GM12878 (cell line): Measurements from ENCODE around the gene MAFB. TPM values are rescaled to one million over a fixed set of nuclear protein-coding genes. Genes with fewer than 3 reads are reported as not detected.

Experiments used
- ATAC-seq: fragments of 200-7000 bp; cut with Tn5 transposase; 3 replicates; pipeline ENCODE4 v1.9.1; 2020; ENCODE audit warnings: mild to moderate bottlenecking, moderate library complexity
- BruUV-seq: library from RNA; stranded (reverse); fragments of 400-500 nt; replicated peaks from 2 replicates; lab custom pipeline; 2021; lab: Mats Ljungman, UMichigan
- CTCF ChIA-PET: fragments of 300-600 bp; sonication (Branson Sonifier 250); formaldehyde crosslinking; extraction: SDS; loops from one replicate; lab custom pipeline; 2021; ENCODE audit warnings: inconsistent platforms; lab: Yijun Ruan, JAX
- POLR2A ChIA-PET: fragments of 350-600 bp; formaldehyde crosslinking; extraction: SDS; loops from one replicate; lab custom pipeline; 2021; ENCODE audit warnings: inconsistent platforms; lab: Charles Lee
- RAD21 ChIA-PET: fragments of 300-600 bp; sonication (Branson Sonifier 250); formaldehyde crosslinking; loops from one replicate; lab custom pipeline; 2023; ENCODE audit warnings: antibody characterized with exemption; ENCODE audit not compliant: unreplicated experiment; lab: Charles Lee
- SMC1A ChIA-PET: fragments of 300-600 bp; sonication (Branson Sonifier 250); formaldehyde crosslinking; loops from one replicate; lab custom pipeline; 2023; ENCODE audit not compliant: unreplicated experiment, uncharacterized antibody; lab: Charles Lee
- DNase-seq: peaks from one replicate; pipeline ENCODE4 v3.0.0-alpha.2; 2011; ENCODE audit warnings: low read depth, low spot score
- FAIRE-seq: peaks from 3 replicates; lab custom pipeline; 2011; peaks lifted over from hg19 to GRCh38; lab: Jason Lieb, UNC
- H2AFZ ChIP-seq: 2 replicates; pipeline ENCODE4 v1.6.0; 2011; ENCODE audit warnings: low read depth, low read length, control low read depth; ENCODE audit not compliant: control insufficient read depth
- H3K27ac ChIP-seq: 2 replicates; pipeline ENCODE4 v1.5.1; 2011; ENCODE audit warnings: control low read depth; ENCODE audit not compliant: control insufficient read depth, insufficient read depth
- H3K27me3 ChIP-seq, 2 experiments: replicated peaks in 1 of 2; 2 replicates each; pipeline versions ENCODE4 v1.6.0 to v1.6.1; 2011; ENCODE audit warnings: low read length in 1 of 2; ENCODE audit not compliant: control insufficient read depth in 2 of 2, insufficient read depth in 2 of 2
- H3K36me3 ChIP-seq, 2 experiments: 2 replicates each; pipeline ENCODE4 v1.5.1; 2011; ENCODE audit warnings: low read length in 1 of 2; ENCODE audit not compliant: control insufficient read depth in 2 of 2, insufficient read depth in 2 of 2
- H3K4me1 ChIP-seq: 2 replicates; pipeline ENCODE4 v1.6.1; 2011; ENCODE audit warnings: mild to moderate bottlenecking, low read length, moderate library complexity, mixed read lengths; ENCODE audit not compliant: control insufficient read depth, insufficient read depth
- H3K4me2 ChIP-seq: 2 replicates; pipeline ENCODE4 v1.6.0; 2011; ENCODE audit warnings: control low read depth; ENCODE audit not compliant: control insufficient read depth, insufficient read depth
- H3K4me3 ChIP-seq: fragments of 200-600 bp; sonication (generic); 2 replicates; pipeline ENCODE4 v1.5.1; 2016
- H3K79me2 ChIP-seq: 2 replicates; pipeline ENCODE4 v1.6.0; 2011; ENCODE audit warnings: low read length; ENCODE audit not compliant: control insufficient read depth, insufficient read depth
- H3K9ac ChIP-seq: 2 replicates; pipeline ENCODE4 v1.8.0; 2011; ENCODE audit warnings: low read length, control low read depth, mixed read lengths; ENCODE audit not compliant: control insufficient read depth, insufficient read depth
- H3K9me3 ChIP-seq: replicated peaks from 3 replicates; pipeline ENCODE4 v1.5.1; 2011; ENCODE audit warnings: mild to moderate bottlenecking, low read length; ENCODE audit not compliant: control insufficient read depth, insufficient read depth
- H4K20me1 ChIP-seq: 2 replicates; pipeline ENCODE4 v1.6.0; 2011; ENCODE audit not compliant: control insufficient read depth, insufficient read depth
- BHLHE40 ChIP-seq, 2 experiments: fragments of 450-650 bp in 1 of 2; IDR thresholded peaks; 2 replicates each; pipeline ENCODE4 v1.6.1; 2011 to 2017; ENCODE audit warnings: low read depth in 2 of 2, borderline replicate concordance in 1 of 2, improper control_type of control experiment in 1 of 2, low read length in 1 of 2, mild to moderate bottlenecking in 1 of 2
- BRCA1 ChIP-seq: IDR thresholded peaks from 2 replicates; pipeline ENCODE4 v1.6.1; 2011; ENCODE audit warnings: low read depth, low read length, improper control_type of control experiment
- GATAD2B ChIP-seq: fragments of 450-650 bp; conservative IDR thresholded peaks from 2 replicates; pipeline ENCODE4 v1.6.1; 2017; ENCODE audit warnings: low read depth, mild to moderate bottlenecking, moderate library complexity
- MXI1 ChIP-seq: fragments of 150-350 bp; IDR thresholded peaks from 2 replicates; pipeline ENCODE4 v1.6.1; 2011; ENCODE audit warnings: low read depth, mild to moderate bottlenecking, inconsistent platforms, low read length, improper control_type of control experiment
- PAX8 ChIP-seq: fragments of 450-650 bp; IDR thresholded peaks from 2 replicates; pipeline ENCODE4 v1.6.1; 2017; ENCODE audit warnings: mild to moderate bottlenecking, moderate library complexity
- PML ChIP-seq: IDR thresholded peaks from 2 replicates; pipeline ENCODE4 v1.6.1; 2012; ENCODE audit warnings: low read length, inconsistent platforms
- RAD51 ChIP-seq: fragments of 450-650 bp; IDR thresholded peaks from 2 replicates; pipeline ENCODE4 v1.6.1; 2016; ENCODE audit warnings: moderate library complexity, mild to moderate bottlenecking, inconsistent platforms
- RFX5 ChIP-seq: IDR thresholded peaks from 2 replicates; pipeline ENCODE4 v1.6.1; 2011; ENCODE audit warnings: low read depth, low read length, improper control_type of control experiment
- SMAD1 ChIP-seq: fragments of 450-650 bp; IDR thresholded peaks from 2 replicates; pipeline ENCODE4 v1.6.1; 2018; ENCODE audit warnings: mild to moderate bottlenecking, low read depth; ENCODE audit not compliant: partially characterized antibody
- SREBF1 ChIP-seq: IDR thresholded peaks from 2 replicates; pipeline ENCODE4 v1.6.1; 2012; ENCODE audit warnings: mild to moderate bottlenecking, low read length
- TCF12 ChIP-seq: IDR thresholded peaks from 2 replicates; pipeline ENCODE4 v1.6.1; 2011; ENCODE audit warnings: low read depth, mild to moderate bottlenecking, low read length
- whole genome bisulfite sequencing: methylation state at CpG from one replicate; pipeline ENCODE4 v1.1.6; 2016; ENCODE audit warnings: low lambda C conversion rate; ENCODE audit not compliant: insufficient replicate concordance, insufficient coverage; ENCODE audit errors: missing lambda C conversion rate; 5-methylcytosine and 5-hydroxymethylcytosine counted together
- in situ Hi-C: fragments of 300-500 bp; cut with MboI; formaldehyde crosslinking; loops from 9 replicates; pipeline ENCODE4 v1.14.3; 2018; ENCODE audit warnings: mixed read lengths
- intact Hi-C: fragments of 100-400 bp; cut with micrococcal nuclease; formaldehyde crosslinking; loops from one replicate; pipeline ENCODE4 v1.14.2; 2022; ENCODE audit not compliant: unreplicated experiment
- polyA plus RNA-seq, 11 experiments: library from polyadenylated mRNA; depleted of rRNA in 4 of 11; unstranded in 6 of 11; stranded (reverse) in 5 of 11; fragments of >200 nt; fragmentation: Nextera tagmentation in 4 of 11; fragmentation: Illumina TruSeq in 1 of 11; extraction: Ambion mirVana in 4 of 11; extraction: Trizol in 1 of 11; gene quantifications; 1 replicate in 1 of 11; 2 replicates in 10 of 11; pipeline versions ENCODE4 v1.2.1 to v1.2.3, GENCODE V29; 2011 to 2016; ENCODE audit warnings: inconsistent platforms in 2 of 11, missing spikeins in 2 of 11, low read depth in 1 of 11
- total RNA-seq, 4 experiments: library from RNA; depleted of rRNA in 3 of 4; stranded (reverse); fragments of >200 nt in 3 of 4; fragmentation: Illumina TruSeq in 1 of 4; extraction: Trizol in 1 of 4; gene quantifications; 2 replicates each; pipeline versions ENCODE4 v1.2.1 to v1.2.3, GENCODE V29; 2013 to 2021
- TF ChIP-seq, protein P1 (sequence below): IDR thresholded peaks from 2 replicates; pipeline ENCODE4 v1.6.1; 2011; ENCODE audit warnings: low read depth, mild to moderate bottlenecking, low read length, moderate library complexity, borderline replicate concordance; ENCODE audit errors: extremely low read depth
- TF ChIP-seq, protein P2 (sequence below): fragments of 450-650 bp; IDR thresholded peaks from 2 replicates; pipeline ENCODE4 v1.6.1; 2016; ENCODE audit warnings: mild to moderate bottlenecking, moderate library complexity, borderline replicate concordance

Gene MAFB
- total and polyA plus RNA-seq, 10 of the 15 experiments (the other 5 are each of a cell fraction or from before 2014, with no cell fraction given) = 0.01 to 0.08 (median 0.01) TPM; not detected in 7

- Histone ChIP-seq H3K36me3 (no peaks in the 10 kb centered on the region), H3K79me2 (no peaks in the 10 kb centered on the region), H3K9ac (no peak overlapping the region), H3K9me3 (no peaks in the 10 kb centered on the region), H4K20me1 (no peaks in the 10 kb centered on the region), H3K4me3 (no peak overlapping the region), H3K4me2 (no peak overlapping the region), H2AFZ (no peak overlapping the region), H3K27me3 (peaks cover 8 to 24% of the 10 kb centered on the region in 2 experiments), H3K27ac (no peak overlapping the region), H3K4me1 (no peaks in the 10 kb centered on the region)
- ATAC-seq = no peak
- POLR2A ChIA-PET = no interaction called here
- in situ Hi-C loops = loop anchor here (10.0 kb wide), 1 partner anchor 1410 kb away; no protein-coding TSS in a partner anchor
- intact Hi-C loops = no loop called here
- SMC1A ChIA-PET = interaction anchor here (0.6 kb wide), 1 partner anchor 20 kb away, joined by 4 read pairs; no protein-coding TSS in a partner anchor
- TF ChIP-seq PAX8 (no peak), BHLHE40 (IDR thresholded peaks at IDR 0.05; ENCODE audit: borderline replicate concordance in 1 of 2, low read depth in 2 of 2, low read length in 1 of 2) (no peak)
- no peak for DNase-seq
- CTCF ChIA-PET = no interaction called here
- FAIRE-seq = no peak
- RAD21 ChIA-PET = no interaction called here
- BruUV-seq = no TSS peak
Measured at GRCh38 chr20:40695214-40695613, 6.2 kb upstream of the MAFB start.

GRCh38 chr20:40694246-40694645 is 5.2 kb upstream of the MAFB start:
- Histone ChIP-seq H3K4me1 (no peaks in the 10 kb centered on the region), H3K4me2 (no peak overlapping the region), H3K9ac (no peak overlapping the region), H3K4me3 (no peak overlapping the region), H3K27me3 (peaks cover 10 to 27% of the 10 kb centered on the region in 2 experiments), H3K27ac (no peak overlapping the region), H3K9me3 (no peaks in the 10 kb centered on the region), H3K79me2 (no peaks in the 10 kb centered on the region), H2AFZ (no peak overlapping the region), H4K20me1 (no peaks in the 10 kb centered on the region), H3K36me3 (no peaks in the 10 kb centered on the region)
- FAIRE-seq = no peak
- POLR2A ChIA-PET = no interaction called here
- in situ Hi-C loops (loop anchor here (5.0 to 10.0 kb wide), 2 partner anchors 807 to 1409 kb away; no protein-coding TSS in a partner anchor), intact Hi-C loops (no loop called here)
- BruUV-seq = no TSS peak
- no peak for DNase-seq
- ATAC-seq = no peak
- WGBS = 12% methylated on average over 3 of the region's 3 CpGs
- SMC1A ChIA-PET = no interaction called here
- CTCF ChIA-PET = no interaction called here
- RAD21 ChIA-PET = no interaction called here
- TF ChIP-seq RAD51 (no peak), TCF12 (no peak), RFX5 (no peak), GATAD2B (no peak), MXI1 (no peak), SREBF1 (no peak), PML (no peak), SMAD1 (no peak), BRCA1 (no peak)
- TF ChIP-seq, protein P1, sequence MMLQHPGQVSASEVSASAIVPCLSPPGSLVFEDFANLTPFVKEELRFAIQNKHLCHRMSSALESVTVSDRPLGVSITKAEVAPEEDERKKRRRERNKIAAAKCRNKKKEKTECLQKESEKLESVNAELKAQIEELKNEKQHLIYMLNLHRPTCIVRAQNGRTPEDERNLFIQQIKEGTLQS = no peak
- TF ChIP-seq, protein P2, sequence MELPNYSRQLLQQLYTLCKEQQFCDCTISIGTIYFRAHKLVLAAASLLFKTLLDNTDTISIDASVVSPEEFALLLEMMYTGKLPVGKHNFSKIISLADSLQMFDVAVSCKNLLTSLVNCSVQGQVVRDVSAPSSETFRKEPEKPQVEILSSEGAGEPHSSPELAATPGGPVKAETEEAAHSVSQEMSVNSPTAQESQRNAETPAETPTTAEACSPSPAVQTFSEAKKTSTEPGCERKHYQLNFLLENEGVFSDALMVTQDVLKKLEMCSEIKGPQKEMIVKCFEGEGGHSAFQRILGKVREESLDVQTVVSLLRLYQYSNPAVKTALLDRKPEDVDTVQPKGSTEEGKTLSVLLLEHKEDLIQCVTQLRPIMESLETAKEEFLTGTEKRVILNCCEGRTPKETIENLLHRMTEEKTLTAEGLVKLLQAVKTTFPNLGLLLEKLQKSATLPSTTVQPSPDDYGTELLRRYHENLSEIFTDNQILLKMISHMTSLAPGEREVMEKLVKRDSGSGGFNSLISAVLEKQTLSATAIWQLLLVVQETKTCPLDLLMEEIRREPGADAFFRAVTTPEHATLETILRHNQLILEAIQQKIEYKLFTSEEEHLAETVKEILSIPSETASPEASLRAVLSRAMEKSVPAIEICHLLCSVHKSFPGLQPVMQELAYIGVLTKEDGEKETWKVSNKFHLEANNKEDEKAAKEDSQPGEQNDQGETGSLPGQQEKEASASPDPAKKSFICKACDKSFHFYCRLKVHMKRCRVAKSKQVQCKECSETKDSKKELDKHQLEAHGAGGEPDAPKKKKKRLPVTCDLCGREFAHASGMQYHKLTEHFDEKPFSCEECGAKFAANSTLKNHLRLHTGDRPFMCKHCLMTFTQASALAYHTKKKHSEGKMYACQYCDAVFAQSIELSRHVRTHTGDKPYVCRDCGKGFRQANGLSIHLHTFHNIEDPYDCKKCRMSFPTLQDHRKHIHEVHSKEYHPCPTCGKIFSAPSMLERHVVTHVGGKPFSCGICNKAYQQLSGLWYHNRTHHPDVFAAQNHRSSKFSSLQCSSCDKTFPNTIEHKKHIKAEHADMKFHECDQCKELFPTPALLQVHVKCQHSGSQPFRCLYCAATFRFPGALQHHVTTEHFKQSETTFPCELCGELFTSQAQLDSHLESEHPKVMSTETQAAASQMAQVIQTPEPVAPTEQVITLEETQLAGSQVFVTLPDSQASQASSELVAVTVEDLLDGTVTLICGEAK = no peak
